ENCODE data around the gene MRPL24. TPM values are rescaled to one million over a fixed set of nuclear protein-coding genes. Genes with fewer than 3 reads are reported as not detected.
A peak's percentile ranks its signal among the peaks of the same experiment; 100 is the strongest.

Gene MRPL24
- total and polyA plus RNA-seq, 9 of the 15 experiments (the other 6 are each of a cell fraction or from before 2014, with no cell fraction given) = 74.3 to 267 (median 113) TPM

GRCh38 chr1:156746728-156747631, 6.1 kb upstream of the MRPL24 start (continued):
- TF ChIP-seq, protein P1, sequence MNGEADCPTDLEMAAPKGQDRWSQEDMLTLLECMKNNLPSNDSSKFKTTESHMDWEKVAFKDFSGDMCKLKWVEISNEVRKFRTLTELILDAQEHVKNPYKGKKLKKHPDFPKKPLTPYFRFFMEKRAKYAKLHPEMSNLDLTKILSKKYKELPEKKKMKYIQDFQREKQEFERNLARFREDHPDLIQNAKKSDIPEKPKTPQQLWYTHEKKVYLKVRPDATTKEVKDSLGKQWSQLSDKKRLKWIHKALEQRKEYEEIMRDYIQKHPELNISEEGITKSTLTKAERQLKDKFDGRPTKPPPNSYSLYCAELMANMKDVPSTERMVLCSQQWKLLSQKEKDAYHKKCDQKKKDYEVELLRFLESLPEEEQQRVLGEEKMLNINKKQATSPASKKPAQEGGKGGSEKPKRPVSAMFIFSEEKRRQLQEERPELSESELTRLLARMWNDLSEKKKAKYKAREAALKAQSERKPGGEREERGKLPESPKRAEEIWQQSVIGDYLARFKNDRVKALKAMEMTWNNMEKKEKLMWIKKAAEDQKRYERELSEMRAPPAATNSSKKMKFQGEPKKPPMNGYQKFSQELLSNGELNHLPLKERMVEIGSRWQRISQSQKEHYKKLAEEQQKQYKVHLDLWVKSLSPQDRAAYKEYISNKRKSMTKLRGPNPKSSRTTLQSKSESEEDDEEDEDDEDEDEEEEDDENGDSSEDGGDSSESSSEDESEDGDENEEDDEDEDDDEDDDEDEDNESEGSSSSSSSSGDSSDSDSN (IDR thresholded peaks at IDR 0.05; ENCODE audit: borderline replicate concordance in 1 of 2, low read depth in 2 of 2, low read length in 2 of 2) = no peak
- no peak for TF ChIP-seq ZBED1 (IDR thresholded peaks at IDR 0.05)
- TF ChIP-seq ZNF76 (CRISPR knock-in tag; IDR thresholded peaks at IDR 0.05; ENCODE audit: borderline replicate concordance) = 0 out of 2 replicates have a peak, but pooled peaks have one; percentile 26
- no peak for TF ChIP-seq CEBPB (tag; IDR thresholded peaks at IDR 0.05)
- peak; percentile 10; the same call in 1 of the 2 replicates for TF ChIP-seq CXXC5 (CRISPR knock-in tag; IDR thresholded peaks at IDR 0.05)
- TF ChIP-seq, protein P2, sequence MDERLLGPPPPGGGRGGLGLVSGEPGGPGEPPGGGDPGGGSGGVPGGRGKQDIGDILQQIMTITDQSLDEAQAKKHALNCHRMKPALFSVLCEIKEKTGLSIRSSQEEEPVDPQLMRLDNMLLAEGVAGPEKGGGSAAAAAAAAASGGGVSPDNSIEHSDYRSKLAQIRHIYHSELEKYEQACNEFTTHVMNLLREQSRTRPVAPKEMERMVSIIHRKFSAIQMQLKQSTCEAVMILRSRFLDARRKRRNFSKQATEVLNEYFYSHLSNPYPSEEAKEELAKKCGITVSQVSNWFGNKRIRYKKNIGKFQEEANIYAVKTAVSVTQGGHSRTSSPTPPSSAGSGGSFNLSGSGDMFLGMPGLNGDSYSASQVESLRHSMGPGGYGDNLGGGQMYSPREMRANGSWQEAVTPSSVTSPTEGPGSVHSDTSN (CRISPR knock-in tag; IDR thresholded peaks at IDR 0.05; ENCODE audit: low read depth) = no peak
- TF ChIP-seq, protein P2 (tag; conservative IDR thresholded peaks at IDR 0.05; ENCODE audit: low read depth) = no peak
- TF ChIP-seq, protein P3, sequence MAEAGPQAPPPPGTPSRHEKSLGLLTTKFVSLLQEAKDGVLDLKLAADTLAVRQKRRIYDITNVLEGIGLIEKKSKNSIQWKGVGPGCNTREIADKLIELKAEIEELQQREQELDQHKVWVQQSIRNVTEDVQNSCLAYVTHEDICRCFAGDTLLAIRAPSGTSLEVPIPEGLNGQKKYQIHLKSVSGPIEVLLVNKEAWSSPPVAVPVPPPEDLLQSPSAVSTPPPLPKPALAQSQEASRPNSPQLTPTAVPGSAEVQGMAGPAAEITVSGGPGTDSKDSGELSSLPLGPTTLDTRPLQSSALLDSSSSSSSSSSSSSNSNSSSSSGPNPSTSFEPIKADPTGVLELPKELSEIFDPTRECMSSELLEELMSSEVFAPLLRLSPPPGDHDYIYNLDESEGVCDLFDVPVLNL (CRISPR knock-in tag; IDR thresholded peaks at IDR 0.05; ENCODE audit: low read depth) = 0 out of 2 replicates have a peak, but pooled peaks have one; percentile 18
- TF ChIP-seq TEAD4 (IDR thresholded peaks at IDR 0.05; ENCODE audit: low read length) = peak; percentile 48
- TF ChIP-seq TEAD4 (CRISPR knock-in tag; IDR thresholded peaks at IDR 0.05; ENCODE audit: borderline replicate concordance) = no peak
- TF ChIP-seq ZNF384 (IDR thresholded peaks at IDR 0.05; ENCODE audit: low read depth, low read length) = no peak
- TF ChIP-seq FOSL1 (tag; conservative IDR thresholded peaks at IDR 0.05) = peak; percentile 59
- TF ChIP-seq CREM (IDR thresholded peaks at IDR 0.05; ENCODE audit: low read depth) = peak; percentile 37
- TF ChIP-seq TBL1XR1 (IDR thresholded peaks at IDR 0.05; ENCODE audit: low read length in 2 of 2) = no peak
- peak; percentile 52 for TF ChIP-seq RBBP5 (IDR thresholded peaks at IDR 0.05; ENCODE audit: borderline replicate concordance, insufficient read depth, low read length, poor library complexity, severe bottlenecking)
- TF ChIP-seq THRB (CRISPR knock-in tag; conservative IDR thresholded peaks at IDR 0.05) = 0 out of 2 replicates have a peak, but pooled peaks have one; percentile 49
- TF ChIP-seq NELFE (IDR thresholded peaks at IDR 0.05; ENCODE audit: insufficient read depth, insufficient read length) = no peak
- TF ChIP-seq FOXJ3 (CRISPR knock-in tag; IDR thresholded peaks at IDR 0.05) = no peak
